H9 (cell line): ENCODE results near the gene CCSER2. TPM values are rescaled to one million over a fixed set of nuclear protein-coding genes. Genes with fewer than 3 reads are reported as not detected.

Source experiments
- DNase-seq: peaks from one replicate; pipeline ENCODE4 v3.0.0-alpha.2; 2017
- H2AFZ ChIP-seq: one replicate; pipeline ENCODE4 v1.6.1; 2013; ENCODE audit warnings: mild to moderate bottlenecking, low read length, control low read depth, moderate library complexity
- H2AK5ac ChIP-seq: 2 replicates; pipeline ENCODE4 v1.6.1; 2013; ENCODE audit warnings: low read length, control low read depth, mixed read lengths; ENCODE audit not compliant: insufficient read length
- H2BK120ac ChIP-seq: one replicate; pipeline ENCODE4 v1.6.1; 2013; ENCODE audit warnings: low read depth, mild to moderate bottlenecking, low read length, control low read depth, inconsistent platforms; ENCODE audit not compliant: poor library complexity, severe bottlenecking
- H2BK12ac ChIP-seq: 2 replicates; pipeline ENCODE4 v1.6.1; 2013; ENCODE audit warnings: low read length, control low read depth, mixed read lengths, low read depth; ENCODE audit not compliant: insufficient read length
- H2BK15ac ChIP-seq: 2 replicates; pipeline ENCODE4 v1.6.1; 2013; ENCODE audit warnings: low read depth, low read length, control low read depth
- H2BK20ac ChIP-seq: one replicate; pipeline ENCODE4 v1.6.1; 2013; ENCODE audit warnings: low read depth, mild to moderate bottlenecking, low read length, control low read depth, inconsistent platforms; ENCODE audit not compliant: poor library complexity, severe bottlenecking
- H2BK5ac ChIP-seq: 2 replicates; pipeline ENCODE4 v1.6.1; 2013; ENCODE audit warnings: low read length, control low read depth, mixed read lengths; ENCODE audit not compliant: insufficient read length
- H3K14ac ChIP-seq: 2 replicates; pipeline ENCODE4 v1.6.1; 2013; ENCODE audit warnings: low read length, control low read depth; ENCODE audit not compliant: insufficient read depth
- H3K18ac ChIP-seq: 2 replicates; pipeline ENCODE4 v1.6.1; 2013; ENCODE audit warnings: low read depth, mild to moderate bottlenecking, mixed read lengths, low read length, control low read depth; ENCODE audit not compliant: insufficient read length
- H3K23ac ChIP-seq: 2 replicates; pipeline ENCODE4 v1.6.1; 2013; ENCODE audit warnings: low read length, control low read depth, mixed read lengths, low read depth; ENCODE audit not compliant: insufficient read length
- H3K23me2 ChIP-seq: 2 replicates; pipeline ENCODE4 v1.6.1; 2013; ENCODE audit warnings: low read depth, mild to moderate bottlenecking, mixed read lengths, low read length, control low read depth; ENCODE audit not compliant: insufficient read length, poor library complexity, severe bottlenecking
- H3K27ac ChIP-seq: 2 replicates; pipeline ENCODE4 v1.5.1; 2013; ENCODE audit warnings: low read length, control low read depth, mixed read lengths, low read depth; ENCODE audit not compliant: insufficient read length
- H3K27me3 ChIP-seq: 2 replicates; pipeline ENCODE4 v1.6.1; 2013; ENCODE audit warnings: low read length, control low read depth, inconsistent platforms; ENCODE audit not compliant: insufficient read depth
- H3K4ac ChIP-seq: 2 replicates; pipeline ENCODE4 v1.6.1; 2013; ENCODE audit warnings: low read depth, mild to moderate bottlenecking, control low read depth, inconsistent platforms, low read length, moderate library complexity
- H3K4me1 ChIP-seq: 2 replicates; pipeline ENCODE4 v1.6.1; 2013; ENCODE audit warnings: low read length, control low read depth, inconsistent platforms; ENCODE audit not compliant: insufficient read depth
- H3K4me2 ChIP-seq: 2 replicates; pipeline ENCODE4 v1.6.1; 2013; ENCODE audit warnings: low read length, control low read depth, mixed read lengths; ENCODE audit not compliant: insufficient read length, insufficient read depth
- H3K56ac ChIP-seq: 2 replicates; pipeline ENCODE4 v1.6.1; 2013; ENCODE audit warnings: low read depth, mild to moderate bottlenecking, mixed read lengths, low read length, control low read depth; ENCODE audit not compliant: insufficient read length
- H3K79me1 ChIP-seq: 2 replicates; pipeline ENCODE4 v1.6.1; 2013; ENCODE audit warnings: low read depth, mild to moderate bottlenecking, moderate library complexity, low read length, control low read depth, inconsistent platforms; ENCODE audit not compliant: insufficient read depth, poor library complexity, severe bottlenecking
- H3K79me2 ChIP-seq: 2 replicates; pipeline ENCODE4 v1.6.1; 2013; ENCODE audit warnings: low read length, control low read depth, inconsistent platforms; ENCODE audit not compliant: insufficient read depth
- H3K9ac ChIP-seq: 2 replicates; pipeline ENCODE4 v1.6.1; 2013; ENCODE audit warnings: low read length, control low read depth, mixed read lengths; ENCODE audit not compliant: insufficient read length; ENCODE audit errors: extremely low read depth
- H3K9me3 ChIP-seq: one replicate; pipeline ENCODE4 v1.6.1; 2013; ENCODE audit warnings: low read depth, low read length, inconsistent platforms; ENCODE audit not compliant: control insufficient read depth
- H3T11ph ChIP-seq: one replicate; pipeline ENCODE4 v1.6.1; 2013; ENCODE audit warnings: mild to moderate bottlenecking, low read length, control low read depth, inconsistent platforms
- H4K20me1 ChIP-seq: one replicate; pipeline ENCODE4 v1.6.1; 2013; ENCODE audit not compliant: control insufficient read depth, insufficient read length, insufficient read depth
- H4K5ac ChIP-seq: 2 replicates; pipeline ENCODE4 v1.6.1; 2013; ENCODE audit warnings: low read depth, mild to moderate bottlenecking, mixed read lengths, low read length, control low read depth; ENCODE audit not compliant: insufficient read length
- H4K8ac ChIP-seq: replicated peaks from 2 replicates; pipeline ENCODE4 v1.6.1; 2013; ENCODE audit warnings: low read length, control low read depth, mixed read lengths, low read depth; ENCODE audit not compliant: insufficient read length
- H4K91ac ChIP-seq: 2 replicates; pipeline ENCODE4 v1.6.1; 2013; ENCODE audit warnings: low read depth, mild to moderate bottlenecking, moderate library complexity, mixed read lengths, low read length, control low read depth; ENCODE audit not compliant: insufficient read length
- H3K27ac Mint-ChIP-seq, 3 experiments: 2 replicates in 2 of 3; 3 replicates in 1 of 3; pipeline ENCODE4 v1.8.0; 2020 to 2021; ENCODE audit warnings: mixed read lengths in 3 of 3, mild to moderate bottlenecking in 1 of 3, moderate library complexity in 1 of 3
- H3K27me3 Mint-ChIP-seq: 2 replicates; pipeline ENCODE4 v1.8.0; 2021; ENCODE audit warnings: low read depth, mild to moderate bottlenecking, moderate library complexity, mixed read lengths
- H3K36me3 Mint-ChIP-seq, 3 experiments: 2 replicates in 2 of 3; 3 replicates in 1 of 3; pipeline ENCODE4 v1.8.0; 2020 to 2021; ENCODE audit warnings: low read depth in 3 of 3, mixed read lengths in 3 of 3; ENCODE audit not compliant: insufficient read depth in 1 of 3
- H3K4me1 Mint-ChIP-seq, 2 experiments: 2 replicates each; pipeline ENCODE4 v1.8.0; 2020; ENCODE audit warnings: mixed read lengths in 2 of 2
- H3K4me3 Mint-ChIP-seq, 2 experiments: 2 replicates in 1 of 2; 3 replicates in 1 of 2; pipeline ENCODE4 v1.8.0; 2020 to 2021; ENCODE audit warnings: mild to moderate bottlenecking in 2 of 2, mixed read lengths in 2 of 2, moderate library complexity in 1 of 2
- H3K9me3 Mint-ChIP-seq, 2 experiments: 2 replicates in 1 of 2; 3 replicates in 1 of 2; pipeline ENCODE4 v1.8.0; 2020; ENCODE audit warnings: mild to moderate bottlenecking in 2 of 2, mixed read lengths in 2 of 2, moderate library complexity in 1 of 2
- CTCF ChIP-seq: fragments of 200-600 bp; sonication (generic); conservative IDR thresholded peaks from 3 replicates; pipeline ENCODE4 v1.8.0; 2021; ENCODE audit warnings: antibody characterized with exemption, mild to moderate bottlenecking
- WGBS: extraction: QIAGEN DNeasy Blood & Tissue Kit; methylation state at CpG from one replicate; pipeline ENCODE4 v1.1.7; 2013; ENCODE audit warnings: missing lambda C conversion rate, low lambda C conversion rate, mixed read lengths; ENCODE audit not compliant: insufficient read length; ENCODE audit errors: extremely low coverage; 5-methylcytosine and 5-hydroxymethylcytosine counted together
- total RNA-seq: library from RNA; stranded (reverse); gene quantifications from 2 replicates; pipeline ENCODE4 v1.2.1, GENCODE V29; 2021

CCSER2 gene
- total RNA-seq, 1 experiment from 2014 or later, result 22.2 TPM

- H3K36me3 Mint-ChIP-seq, result peaks cover 49 to 61% (median 55%) of the 10 kb centered on the region in 3 experiments
- H3K27ac Mint-ChIP-seq, result no peak overlapping the region
- no peak overlapping the region for H4K5ac ChIP-seq
- H2BK5ac ChIP-seq, result no peak overlapping the region
- no peak overlapping the region for H2AK5ac ChIP-seq
- no peak overlapping the region for H2BK20ac ChIP-seq
- no peak overlapping the region for H4K91ac ChIP-seq
- WGBS, result no CpG with 5 or more reads among the region's 2 CpGs
- no peak overlapping the region for H3K14ac ChIP-seq
- no peak overlapping the region for H3T11ph ChIP-seq
- no peak overlapping the region for H3K4me3 Mint-ChIP-seq
- H4K20me1 ChIP-seq, result no peaks in the 10 kb centered on the region
- no peak for TF ChIP-seq CTCF
- H3K79me1 ChIP-seq, result peaks cover 3% of the 10 kb centered on the region
- no peak overlapping the region for H3K4me2 ChIP-seq
- H2AFZ ChIP-seq, result no peak overlapping the region
- H3K18ac ChIP-seq, result no peak overlapping the region
- H3K79me2 ChIP-seq, result no peaks in the 10 kb centered on the region; the same call in 1 of the 2 replicates
- H3K27me3 Mint-ChIP-seq, result no peaks in the 10 kb centered on the region; the same call in none of the 2 replicates
- no peaks in the 10 kb centered on the region for H3K23me2 ChIP-seq
- H3K56ac ChIP-seq, result no peak overlapping the region
- H3K23ac ChIP-seq, result no peak overlapping the region
- DNase-seq, result no peak
- no peak overlapping the region for H2BK15ac ChIP-seq
- H4K8ac ChIP-seq, result no peak overlapping the region
- H3K27ac ChIP-seq, result no peak overlapping the region
- H3K9ac ChIP-seq, result no peak overlapping the region
- H3K4me1 ChIP-seq, result no peaks in the 10 kb centered on the region
- no peak overlapping the region for H2BK12ac ChIP-seq
- peaks cover 28 to 40% of the 10 kb centered on the region in 2 experiments for H3K9me3 Mint-ChIP-seq
- no peak overlapping the region for H2BK120ac ChIP-seq
- H3K27me3 ChIP-seq, result no peaks in the 10 kb centered on the region
- no peak overlapping the region for H3K4ac ChIP-seq
- H3K9me3 ChIP-seq, result peaks cover 17% of the 10 kb centered on the region
- peaks cover 0 to 3% of the 10 kb centered on the region in 2 experiments; a peak in 1 of 4 replicates for H3K4me1 Mint-ChIP-seq
Observed at GRCh38 chr10:84416245-84416555, 87.8 kb downstream of the CCSER2 start.
